C4-2B (cell line): ENCODE data around the gene ANXA4.

Source experiments
- CTCF ChIP-seq: fragments of 450-650 bp; conservative IDR thresholded peaks from 2 replicates; pipeline ENCODE4 v1.5.1; 2017; ENCODE audit warnings: mild to moderate bottlenecking
- ZFX ChIP-seq: fragments of 450-650 bp; IDR thresholded peaks from 2 replicates; pipeline ENCODE4 v1.6.1; 2017

DNA sequence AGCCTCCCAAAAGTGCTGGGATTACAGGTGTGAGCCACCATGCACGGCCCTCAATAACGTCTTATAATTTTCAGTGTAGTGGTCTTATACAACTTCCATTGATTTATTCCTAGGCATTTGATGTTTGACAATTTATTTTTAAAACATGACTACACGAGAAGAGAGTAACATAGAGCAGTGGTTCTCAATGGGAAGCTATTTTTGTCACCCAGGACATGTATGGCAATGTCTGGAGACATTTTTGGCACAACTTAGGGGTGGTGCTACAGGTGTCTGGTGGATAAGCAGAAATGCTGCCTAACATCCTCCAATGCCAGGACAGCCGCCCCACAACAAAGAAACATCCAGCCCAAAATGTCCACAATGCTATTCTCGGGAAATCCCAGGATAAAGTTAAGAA, 12.7 kb upstream of the ANXA4 start:
- TF ChIP-seq CTCF (no peak), ZFX (no peak)
